Activated CD4-positive, alpha-beta T cell treated with anti-CD3 and anti-CD28 coated beads, Interleukin-2, amount 50 U/mL, for 24 hours (primary cell): ENCODE measurements around the gene CPNE5.
"Not testable (repeated sequence)": the region's sequence is repeated elsewhere in the genome, so short reads cannot be mapped to it uniquely, and the experiment has no call there.

Experiments
- DNase-seq, 2 donors: peaks; one replicate each; pipeline ENCODE4 v3.0.0-alpha.2; 2020; ENCODE audit warnings: low read depth in 1 of 2, low spot score in 1 of 2

The CPNE5 gene

GRCh38 chr6:36817176-36817817 lies 21.9 kb downstream of the CPNE5 start:
- no peak for DNase-seq

- DNase-seq, result no peak
Measured at GRCh38 chr6:36815962-36816735, 23.1 kb downstream of the CPNE5 start.

GRCh38 chr6:36814249-36814648 lies 25.0 kb downstream of the CPNE5 start:
- no peak for DNase-seq

GRCh38 chr6:36813526-36813925 lies 25.7 kb downstream of the CPNE5 start:
- no peak for DNase-seq

- DNase-seq, result not testable (repeated sequence)
Measured at GRCh38 chr6:36813047-36813446, 26.2 kb downstream of the CPNE5 start.

- no peak for DNase-seq
Measured at GRCh38 chr6:36809941-36810803, 29.1 kb downstream of the CPNE5 start.

DNA sequence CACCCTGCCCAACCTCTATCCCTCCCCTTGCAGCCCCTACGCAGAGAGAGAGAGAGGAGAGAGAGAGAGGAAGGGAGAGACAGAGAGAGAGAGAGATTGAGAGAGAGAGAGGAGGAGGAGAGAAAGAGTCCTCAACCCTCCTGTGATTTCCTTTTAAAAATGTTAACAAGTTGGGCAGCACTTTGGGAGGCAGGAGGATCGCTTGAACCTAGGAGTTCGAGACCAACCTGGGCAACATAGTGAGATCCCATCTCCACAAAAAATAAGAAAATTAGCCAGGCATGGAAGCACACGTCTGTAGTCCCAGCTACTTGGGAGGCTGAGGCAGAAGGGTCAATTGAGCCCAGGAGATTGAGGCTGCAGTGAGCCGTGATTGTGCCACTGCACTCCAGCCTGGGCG lies 30.1 kb downstream of the CPNE5 start:
- DNase-seq, result no peak

DNA sequence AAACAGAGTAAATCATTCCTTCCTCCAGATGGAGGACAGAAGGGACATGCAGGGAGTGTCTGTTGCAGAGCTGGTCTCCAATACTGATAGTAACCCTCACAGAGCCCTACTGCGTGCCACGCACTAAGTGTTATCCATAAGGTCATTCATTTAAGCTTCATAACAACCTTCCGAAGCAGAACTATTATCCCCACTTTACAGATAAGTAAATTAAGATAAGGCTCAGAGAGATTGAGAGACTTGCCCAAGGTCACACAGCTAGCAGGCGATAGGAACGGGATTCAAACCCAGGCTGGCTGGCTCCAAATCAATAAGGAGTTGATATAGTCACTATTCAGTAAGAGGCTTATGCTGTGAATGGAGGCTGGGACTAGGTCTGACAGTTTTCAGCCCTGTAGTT lies 30.6 kb downstream of the CPNE5 start:
- DNase-seq, result no peak

- no peak for DNase-seq
Measured at GRCh38 chr6:36807750-36808149, 31.5 kb downstream of the CPNE5 start.

DNA sequence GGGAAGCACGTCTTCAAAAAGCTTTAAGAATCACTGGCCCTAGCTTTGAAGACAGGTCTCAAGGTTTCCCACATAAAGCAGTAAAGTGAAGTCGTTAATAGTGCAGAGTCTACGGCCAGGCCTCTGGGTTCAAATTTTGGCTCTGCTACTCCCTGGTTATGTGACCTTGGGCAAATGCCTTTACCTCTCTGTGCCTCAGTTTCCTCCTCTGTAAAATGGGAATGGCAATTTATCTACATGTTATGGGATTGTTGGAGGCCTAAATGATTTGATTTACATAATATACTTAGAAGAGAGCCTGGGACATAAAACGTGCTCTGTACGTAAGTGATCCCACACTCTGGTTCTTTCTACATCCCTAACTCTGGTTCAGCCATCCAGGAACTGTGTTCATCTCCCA lies 32.1 kb downstream of the CPNE5 start:
- no peak for DNase-seq

- DNase-seq, result no peak
Measured at GRCh38 chr6:36805917-36806316, 33.3 kb downstream of the CPNE5 start.

- no peak for DNase-seq
Measured at GRCh38 chr6:36805096-36805797, 34.0 kb downstream of the CPNE5 start.

GRCh38 chr6:36804563-36804962 lies 34.7 kb downstream of the CPNE5 start:
- no peak for DNase-seq

- no peak for DNase-seq
Measured at GRCh38 chr6:36803908-36804307, 35.3 kb downstream of the CPNE5 start.

- DNase-seq, result no peak
Measured at GRCh38 chr6:36803482-36803881, 35.8 kb downstream of the CPNE5 start.

DNA sequence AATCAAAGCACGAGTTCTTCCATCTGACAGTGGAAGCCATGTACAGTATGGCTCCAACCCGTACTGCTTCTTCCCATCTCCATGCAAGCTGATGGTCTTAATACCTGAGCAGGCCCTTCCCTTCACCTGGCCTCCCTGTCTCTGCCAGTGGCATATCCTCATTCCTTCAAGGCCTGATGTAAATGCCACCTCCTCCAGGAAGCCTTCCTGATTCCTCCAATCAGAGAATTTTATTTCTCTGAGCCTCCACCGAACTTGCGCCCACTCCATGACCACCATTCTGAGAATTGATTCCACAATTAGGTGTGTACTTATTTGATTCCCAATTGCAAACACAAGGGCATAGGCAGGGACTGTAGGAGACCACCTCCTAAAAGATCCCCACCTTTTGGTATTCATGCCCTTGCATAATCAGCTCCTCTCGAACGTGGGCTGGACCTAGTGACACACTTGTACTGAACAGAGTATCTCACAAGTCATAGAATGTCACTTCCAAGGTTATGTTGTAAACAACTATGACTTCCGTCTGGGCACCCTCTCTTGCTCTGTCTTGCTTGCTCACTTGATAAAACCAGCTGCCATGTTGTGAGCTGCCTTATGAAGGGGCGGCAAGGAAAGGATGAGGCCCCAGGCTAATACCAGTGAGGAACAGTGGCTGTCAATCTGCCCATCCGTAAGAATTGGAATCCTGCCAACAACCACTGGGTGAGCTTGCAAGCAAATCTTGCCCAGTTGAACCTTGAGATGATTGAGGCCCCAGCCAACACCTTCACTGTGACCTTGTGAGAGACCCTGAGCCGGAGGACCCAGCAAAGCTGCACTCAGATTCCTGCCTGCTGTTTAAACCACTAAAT lies 38.8 kb downstream of the CPNE5 start:
- DNase-seq, result no peak

DNA sequence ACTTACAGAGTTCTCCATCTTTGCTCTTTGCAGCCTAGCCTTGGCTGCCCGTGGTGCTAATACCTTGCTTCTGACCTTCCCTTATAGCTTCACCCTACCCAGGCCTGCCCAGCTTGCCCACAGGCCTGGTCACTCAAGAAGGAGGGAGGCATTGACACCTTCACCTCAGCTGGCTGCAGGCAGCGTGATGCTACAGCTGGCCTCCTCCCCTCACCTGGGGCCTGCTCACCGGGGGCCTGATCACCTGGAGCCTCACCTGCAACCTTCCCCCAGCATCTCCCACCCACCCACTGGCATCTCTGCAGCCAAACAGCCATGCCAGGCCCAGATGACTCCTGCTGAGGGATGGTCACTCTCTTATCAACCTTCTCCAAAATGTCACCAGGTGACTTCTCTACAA lies 40.4 kb downstream of the CPNE5 start:
- no peak for DNase-seq

DNA sequence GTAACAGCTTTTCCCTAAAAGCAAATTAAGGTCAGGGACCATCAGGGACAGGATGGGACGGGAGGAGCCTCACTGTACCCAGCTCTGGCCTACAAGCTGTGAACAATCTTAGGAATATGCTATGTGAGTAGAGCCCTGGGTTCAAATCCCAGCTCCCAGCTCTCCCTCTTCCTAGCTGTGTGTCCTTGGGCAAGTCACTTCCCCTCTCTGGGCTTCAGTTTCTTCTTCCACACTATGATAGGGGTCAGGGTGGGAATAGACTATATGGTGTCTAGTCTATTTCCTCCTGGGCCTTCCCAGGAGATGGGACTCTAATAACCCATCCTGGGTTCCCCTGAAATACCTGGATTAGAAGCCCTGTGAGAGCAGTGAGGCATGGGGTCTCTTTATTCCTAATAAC lies 41.6 kb downstream of the CPNE5 start:
- no peak for DNase-seq

GRCh38 chr6:36797055-36797454 lies 42.2 kb downstream of the CPNE5 start:
- no peak for DNase-seq

GRCh38 chr6:36794713-36795065 lies 44.6 kb downstream of the CPNE5 start:
- no peak for DNase-seq
